ENCODE measurements around the gene NRXN3.

The NRXN3 gene

GRCh38 chr14:79871136-79871535, 1701.0 kb downstream of the NRXN3 start:
- no peak for DNase-seq (ENCODE audit: low read depth in 2 of 2)

GRCh38 chr14:79878229-79878628, 1708.1 kb downstream of the NRXN3 start:
- DNase-seq (ENCODE audit: low read depth in 2 of 2) = no peak

- no peak for DNase-seq (ENCODE audit: low read depth in 2 of 2)
Observed at GRCh38 chr14:79878785-79879184, 1708.6 kb downstream of the NRXN3 start.

- no peak for DNase-seq (ENCODE audit: low read depth in 2 of 2)
Observed at GRCh38 chr14:79881299-79881698, 1711.1 kb downstream of the NRXN3 start.

- DNase-seq (ENCODE audit: low read depth in 2 of 2) = no peak
Observed at GRCh38 chr14:79890527-79890926, 1720.4 kb downstream of the NRXN3 start.

- no peak for DNase-seq (ENCODE audit: low read depth in 2 of 2)
Observed at GRCh38 chr14:79896009-79896408, 1725.8 kb downstream of the NRXN3 start.

- DNase-seq (ENCODE audit: low read depth in 2 of 2) = no peak
Observed at GRCh38 chr14:79899610-79900009, 1729.4 kb downstream of the NRXN3 start.

GRCh38 chr14:79904497-79904896, 1734.3 kb downstream of the NRXN3 start:
- DNase-seq (ENCODE audit: low read depth in 2 of 2) = no peak

GRCh38 chr14:79906994-79907393, 1736.8 kb downstream of the NRXN3 start:
- no peak for DNase-seq (ENCODE audit: low read depth in 2 of 2)

GRCh38 chr14:79910086-79910485, 1739.9 kb downstream of the NRXN3 start:
- no peak for DNase-seq (ENCODE audit: low read depth in 2 of 2)

- DNase-seq (ENCODE audit: low read depth in 2 of 2) = no peak
Observed at GRCh38 chr14:79911744-79912143, 1741.6 kb downstream of the NRXN3 start.

- DNase-seq (ENCODE audit: low read depth in 2 of 2) = no peak
Observed at GRCh38 chr14:79914595-79914994, 1744.4 kb downstream of the NRXN3 start.

- DNase-seq (ENCODE audit: low read depth in 2 of 2) = no peak
Observed at GRCh38 chr14:79915406-79915805, 1745.2 kb downstream of the NRXN3 start.

- DNase-seq (ENCODE audit: low read depth in 2 of 2) = no peak
Observed at GRCh38 chr14:79916281-79916680, 1746.1 kb downstream of the NRXN3 start.

GRCh38 chr14:79916892-79917291, 1746.7 kb downstream of the NRXN3 start:
- DNase-seq (ENCODE audit: low read depth in 2 of 2) = no peak
